Neuronal stem cell (in vitro differentiated cells): ENCODE data around the gene FXYD7.
A peak's percentile ranks its signal among the peaks of the same experiment; 100 is the strongest.

ENCODE experiments used
- DNase-seq: peaks from one replicate; pipeline ENCODE4 v3.0.0-alpha.2; 2013; ENCODE audit warnings: low spot score
- H2AFZ ChIP-seq: one replicate; pipeline ENCODE4 v1.6.1; 2013; ENCODE audit warnings: mild to moderate bottlenecking, low read length, inconsistent platforms
- H2AK5ac ChIP-seq: 2 replicates; pipeline ENCODE4 v1.6.1; 2013; ENCODE audit warnings: low read depth, mild to moderate bottlenecking, inconsistent platforms, low read length, moderate library complexity, mixed read lengths
- H2BK120ac ChIP-seq: 2 replicates; pipeline ENCODE4 v1.6.1; 2013; ENCODE audit warnings: low read depth, mild to moderate bottlenecking, inconsistent platforms, low read length, moderate library complexity, mixed read lengths
- H2BK12ac ChIP-seq: one replicate; pipeline ENCODE4 v1.6.1; 2013; ENCODE audit warnings: low read length, inconsistent platforms
- H2BK15ac ChIP-seq: 2 replicates; pipeline ENCODE4 v1.6.1; 2013; ENCODE audit warnings: mild to moderate bottlenecking, low read length, inconsistent platforms, mixed read lengths
- H2BK5ac ChIP-seq: one replicate; pipeline ENCODE4 v1.6.1; 2013; ENCODE audit warnings: inconsistent platforms, mild to moderate bottlenecking, low read length, moderate library complexity
- H3K14ac ChIP-seq: one replicate; pipeline ENCODE4 v1.6.1; 2013; ENCODE audit warnings: low read length, inconsistent platforms
- H3K18ac ChIP-seq: 2 replicates; pipeline ENCODE4 v1.6.1; 2013; ENCODE audit warnings: low read length, inconsistent platforms
- H3K23ac ChIP-seq: 2 replicates; pipeline ENCODE4 v1.6.1; 2013; ENCODE audit warnings: low read depth, mild to moderate bottlenecking, mixed read lengths, low read length, inconsistent platforms; ENCODE audit not compliant: poor library complexity
- H3K27ac ChIP-seq: replicated peaks from 3 replicates; pipeline ENCODE4 v1.5.1; 2013; ENCODE audit warnings: low read length, inconsistent platforms
- H3K27me3 ChIP-seq, 3 experiments: 2 replicates each; pipeline ENCODE4 v1.6.1; 2013; ENCODE audit warnings: low read length in 3 of 3, mild to moderate bottlenecking in 2 of 3, inconsistent platforms in 1 of 3, low read depth in 1 of 3, mixed read lengths in 1 of 3, moderate library complexity in 1 of 3; ENCODE audit not compliant: control insufficient read depth in 3 of 3, insufficient read depth in 3 of 3
- H3K36me3 ChIP-seq, 2 donors: replicated peaks in 1 of 2; 2 replicates each; pipeline ENCODE4 v1.6.1; 2013; ENCODE audit warnings: low read length in 2 of 2; ENCODE audit not compliant: control insufficient read depth in 2 of 2, insufficient read depth in 2 of 2
- H3K4ac ChIP-seq: 2 replicates; pipeline ENCODE4 v1.6.1; 2013; ENCODE audit warnings: inconsistent platforms, mild to moderate bottlenecking, low read length, moderate library complexity
- H3K4me1 ChIP-seq, 2 donors: 1 replicate in 1 of 2; 2 replicates in 1 of 2; pipeline ENCODE4 v1.6.1; 2013; ENCODE audit warnings: low read length in 2 of 2, low read depth in 1 of 2; ENCODE audit not compliant: control insufficient read depth in 2 of 2, insufficient read depth in 1 of 2
- H3K4me2 ChIP-seq: one replicate; pipeline ENCODE4 v1.6.1; 2013; ENCODE audit warnings: mild to moderate bottlenecking, low read length, inconsistent platforms; ENCODE audit not compliant: insufficient read depth, poor library complexity, severe bottlenecking
- H3K4me3 ChIP-seq, 2 donors: 2 replicates each; pipeline ENCODE4 v1.5.1; 2013; ENCODE audit warnings: low read length in 2 of 2, mild to moderate bottlenecking in 2 of 2, inconsistent platforms in 1 of 2, moderate library complexity in 1 of 2
- H3K79me1 ChIP-seq: one replicate; pipeline ENCODE4 v1.6.1; 2013; ENCODE audit warnings: low read depth, mild to moderate bottlenecking, inconsistent platforms, low read length, moderate library complexity
- H3K9ac ChIP-seq: one replicate; pipeline ENCODE4 v1.6.1; 2013; ENCODE audit warnings: mild to moderate bottlenecking, low read depth, low read length, inconsistent platforms; ENCODE audit not compliant: poor library complexity
- H3K9me3 ChIP-seq, 2 donors: replicated peaks in 1 of 2; 2 replicates each; pipeline versions ENCODE3 to v1.6.1; 2013; ENCODE audit warnings: low read length in 2 of 2, mild to moderate bottlenecking in 2 of 2, inconsistent platforms in 1 of 2, low read depth in 1 of 2, mixed read lengths in 1 of 2, moderate library complexity in 1 of 2; ENCODE audit not compliant: control insufficient read depth in 2 of 2, insufficient read depth in 1 of 2
- H4K8ac ChIP-seq: one replicate; pipeline ENCODE4 v1.6.1; 2013; ENCODE audit warnings: low read depth, mild to moderate bottlenecking, inconsistent platforms, low read length, moderate library complexity
- H4K91ac ChIP-seq: one replicate; pipeline ENCODE4 v1.6.1; 2013; ENCODE audit warnings: low read length, low read depth, mild to moderate bottlenecking, inconsistent platforms; ENCODE audit not compliant: poor library complexity
- WGBS, 2 donors: extraction: QIAGEN DNeasy Blood & Tissue Kit; methylation state at CpG; one replicate each; pipeline ENCODE4 v1.1.7; 2013; ENCODE audit warnings: missing lambda C conversion rate in 2 of 2, mixed read lengths in 1 of 2; ENCODE audit not compliant: insufficient read length in 2 of 2, insufficient replicate concordance in 1 of 2; ENCODE audit errors: extremely low coverage in 2 of 2; 5-methylcytosine and 5-hydroxymethylcytosine counted together

Gene FXYD7

DNA sequence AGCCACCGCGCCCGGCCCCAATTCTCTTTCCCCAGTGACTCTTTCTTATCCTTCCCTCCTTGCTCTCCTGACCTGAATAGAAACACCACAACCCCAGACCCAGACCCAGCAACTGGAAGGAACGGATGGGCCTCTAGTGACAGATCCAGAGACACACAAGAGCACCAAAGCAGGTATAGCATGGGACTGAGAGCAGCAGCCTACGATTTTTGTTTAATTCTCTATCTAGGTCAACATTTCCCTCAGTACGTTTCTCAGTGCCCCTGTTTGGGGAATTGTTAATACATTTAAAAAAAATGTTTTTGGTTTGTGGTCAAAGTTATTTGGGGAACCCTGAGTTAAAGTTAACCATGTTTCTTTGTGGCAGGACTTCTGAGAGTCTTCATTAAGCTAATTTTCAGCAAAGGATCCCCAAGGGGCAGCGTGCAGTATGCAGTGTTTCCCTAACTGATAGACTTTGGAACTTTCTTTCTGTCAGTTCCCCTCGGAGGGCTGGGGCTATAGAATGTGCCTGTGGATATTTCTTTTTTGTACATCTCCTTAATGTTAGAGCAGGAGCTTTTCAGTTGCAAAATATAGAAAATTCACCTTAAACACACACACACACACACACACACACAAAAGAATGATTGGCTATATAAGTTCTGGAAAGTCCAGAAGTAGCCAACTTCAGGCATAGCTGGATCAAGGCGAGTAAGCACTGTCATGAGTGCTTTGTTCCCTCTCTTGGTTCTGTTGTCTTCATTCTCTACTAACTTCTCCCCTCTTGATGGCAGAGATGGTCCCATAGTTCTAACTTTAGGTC is 17.8 kb downstream of the FXYD7 start:
- Histone ChIP-seq H3K18ac (no peak overlapping the region), H4K91ac (no peak overlapping the region), H2BK12ac (no peak overlapping the region), H3K14ac (no peak overlapping the region), H3K9ac (no peak overlapping the region), H3K27ac (no peak overlapping the region), H4K8ac (no peak overlapping the region), H2BK15ac (no peak overlapping the region), H3K36me3 (no peaks in the 10 kb centered on the region), H3K4me3 (no peak overlapping the region), H2BK120ac (no peak overlapping the region), H3K27me3 (peaks cover 0 to 24% (median 1%) of the 10 kb centered on the region in 3 experiments), H3K4ac (no peak overlapping the region), H2BK5ac (no peak overlapping the region), H2AK5ac (no peak overlapping the region), H3K9me3 (peaks cover 0 to 16% of the 10 kb centered on the region in 2 donors), H3K4me1 (no peaks in the 10 kb centered on the region), H3K23ac (no peak overlapping the region), H3K4me2 (no peak overlapping the region), H2AFZ (no peak overlapping the region), H3K79me1 (no peaks in the 10 kb centered on the region)
- no peak for DNase-seq
- WGBS, 2 donors = no CpG with 5 or more reads among the region's 9 CpGs

- H3K9ac ChIP-seq = no peak overlapping the region
- no peak overlapping the region for H4K8ac ChIP-seq
- H3K4me3 ChIP-seq = peak overlapping the region in 1 of 2 donors; percentile 4
- H4K91ac ChIP-seq = no peak overlapping the region
- no peak overlapping the region for H3K4ac ChIP-seq
- peaks cover 0 to 19% (median 0%) of the 10 kb centered on the region in 3 experiments for H3K27me3 ChIP-seq
- H2BK15ac ChIP-seq = no peak overlapping the region
- H3K36me3 ChIP-seq = no peaks in the 10 kb centered on the region
- DNase-seq = no peak
- no peak overlapping the region for H2BK5ac ChIP-seq
- no peak overlapping the region for H3K18ac ChIP-seq
- H3K27ac ChIP-seq = no peak overlapping the region
- H3K23ac ChIP-seq = no peak overlapping the region
- H3K79me1 ChIP-seq = no peaks in the 10 kb centered on the region
- WGBS, 2 donors = no CpG with 5 or more reads among the region's 2 CpGs
- H2BK120ac ChIP-seq = no peak overlapping the region
- no peak overlapping the region for H3K4me2 ChIP-seq
- H3K9me3 ChIP-seq = peaks cover under 1 to 20% of the 10 kb centered on the region in 2 donors
- H3K4me1 ChIP-seq = no peaks in the 10 kb centered on the region
- no peak overlapping the region for H2AFZ ChIP-seq
- no peak overlapping the region for H2AK5ac ChIP-seq
- H3K14ac ChIP-seq = no peak overlapping the region
- H2BK12ac ChIP-seq = no peak overlapping the region
These were observed 18.3 kb downstream of the FXYD7 start for GRCh38 chr19:35161434-35161743.

- H3K27me3 ChIP-seq = peaks cover 0 to 7% (median 0%) of the 10 kb centered on the region in 3 experiments
- H3K14ac ChIP-seq = no peak overlapping the region
- H4K91ac ChIP-seq = no peak overlapping the region
- H2AFZ ChIP-seq = no peak overlapping the region
- H2BK120ac ChIP-seq = no peak overlapping the region
- no peak overlapping the region for H3K9ac ChIP-seq
- H3K9me3 ChIP-seq = peaks cover 4 to 20% of the 10 kb centered on the region in 2 donors
- no peaks in the 10 kb centered on the region for H3K79me1 ChIP-seq
- no peak overlapping the region for H3K4me3 ChIP-seq
- no peak overlapping the region for H3K27ac ChIP-seq
- H2AK5ac ChIP-seq = no peak overlapping the region
- DNase-seq = no peak
- peaks cover 0 to 3% of the 10 kb centered on the region in 2 donors for H3K36me3 ChIP-seq
- H3K4me2 ChIP-seq = no peak overlapping the region
- no CpG with 5 or more reads among the region's 6 CpGs for WGBS, 2 donors
- no peak overlapping the region for H3K23ac ChIP-seq
- H3K4me1 ChIP-seq = peaks cover 0 to 5% of the 10 kb centered on the region in 2 donors
- H2BK15ac ChIP-seq = no peak overlapping the region
- no peak overlapping the region for H2BK5ac ChIP-seq
- no peak overlapping the region for H3K18ac ChIP-seq
- no peak overlapping the region for H2BK12ac ChIP-seq
- H4K8ac ChIP-seq = no peak overlapping the region
- H3K4ac ChIP-seq = no peak overlapping the region
These were observed 19.6 kb downstream of the FXYD7 start for GRCh38 chr19:35162471-35163326.

- no peak overlapping the region for H2BK120ac ChIP-seq
- H4K91ac ChIP-seq = no peak overlapping the region
- peaks cover 0 to 3% of the 10 kb centered on the region in 2 donors for H3K36me3 ChIP-seq
- no peaks in the 10 kb centered on the region for H3K79me1 ChIP-seq
- H3K4me3 ChIP-seq = no peak overlapping the region
- no peak overlapping the region for H3K4ac ChIP-seq
- H4K8ac ChIP-seq = no peak overlapping the region
- no peak overlapping the region for H3K9ac ChIP-seq
- no peak overlapping the region for H3K4me2 ChIP-seq
- H2AFZ ChIP-seq = no peak overlapping the region
- H3K18ac ChIP-seq = no peak overlapping the region
- no peak overlapping the region for H3K23ac ChIP-seq
- H3K14ac ChIP-seq = no peak overlapping the region
- DNase-seq = no peak
- peaks cover 4 to 20% of the 10 kb centered on the region in 2 donors for H3K9me3 ChIP-seq
- no peak overlapping the region for H2AK5ac ChIP-seq
- no peak overlapping the region for H2BK15ac ChIP-seq
- H2BK5ac ChIP-seq = no peak overlapping the region
- H3K4me1 ChIP-seq = peaks cover 0 to 5% of the 10 kb centered on the region in 2 donors
- no peak overlapping the region for H2BK12ac ChIP-seq
- H3K27me3 ChIP-seq = no peaks in the 10 kb centered on the region
- H3K27ac ChIP-seq = no peak overlapping the region
- WGBS, 2 donors = no CpG with 5 or more reads among the region's 2 CpGs
These were observed 21.4 kb downstream of the FXYD7 start for GRCh38 chr19:35164418-35164817.
